HG02870 (cell line): ENCODE results near the gene XPR1.
"Not testable (repeated sequence)": the region's sequence is repeated elsewhere in the genome, so short reads cannot be mapped to it uniquely, and the experiment has no call there.

ENCODE experiments used
- ATAC-seq: cut with Tn5 transposase; IDR thresholded peaks from one replicate; pipeline ENCODE4 v1.9.1; 2021; ENCODE audit warnings: mild to moderate bottlenecking, moderate library complexity; ENCODE audit not compliant: unreplicated experiment

The XPR1 gene

GRCh38 chr1:180711260-180711659, 79.4 kb downstream of the XPR1 start:
- not testable (repeated sequence) for ATAC-seq

GRCh38 chr1:180720753-180721152, 88.9 kb downstream of the XPR1 start:
- ATAC-seq: no peak

GRCh38 chr1:180722586-180722985, 90.8 kb downstream of the XPR1 start:
- no peak for ATAC-seq

GRCh38 chr1:180724055-180724454, 92.2 kb downstream of the XPR1 start:
- ATAC-seq: no peak

GRCh38 chr1:180726024-180726423, 94.2 kb downstream of the XPR1 start:
- ATAC-seq: not testable (repeated sequence)

- ATAC-seq: not testable (repeated sequence)
These were observed 95.9 kb downstream of the XPR1 start for GRCh38 chr1:180727751-180728150.

GRCh38 chr1:180728472-180729106, 96.8 kb downstream of the XPR1 start:
- ATAC-seq: no peak

DNA sequence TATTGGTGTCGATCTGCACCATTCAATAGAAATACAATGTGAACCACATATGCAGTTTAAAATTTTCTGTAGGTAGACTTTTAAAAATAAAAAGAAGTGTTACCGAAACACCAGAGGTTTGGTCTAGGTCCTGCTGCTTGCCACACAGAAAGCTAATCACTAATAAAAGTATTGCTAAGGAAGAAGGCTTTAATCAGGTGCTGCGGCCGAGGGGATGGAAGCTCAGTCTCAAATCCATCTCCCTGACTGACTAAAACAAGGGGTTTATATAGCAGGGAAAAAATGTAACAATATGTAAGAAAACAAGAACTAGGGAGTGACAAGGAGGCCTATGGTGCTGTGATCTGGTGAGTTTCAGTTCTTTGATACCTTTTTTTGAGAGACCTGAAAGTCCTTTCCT, 99.3 kb downstream of the XPR1 start:
- no peak for ATAC-seq

- ATAC-seq: no peak
These were observed 101.0 kb downstream of the XPR1 start for GRCh38 chr1:180732866-180733265.

- no peak for ATAC-seq
These were observed 102.5 kb downstream of the XPR1 start for GRCh38 chr1:180734366-180734765.

DNA sequence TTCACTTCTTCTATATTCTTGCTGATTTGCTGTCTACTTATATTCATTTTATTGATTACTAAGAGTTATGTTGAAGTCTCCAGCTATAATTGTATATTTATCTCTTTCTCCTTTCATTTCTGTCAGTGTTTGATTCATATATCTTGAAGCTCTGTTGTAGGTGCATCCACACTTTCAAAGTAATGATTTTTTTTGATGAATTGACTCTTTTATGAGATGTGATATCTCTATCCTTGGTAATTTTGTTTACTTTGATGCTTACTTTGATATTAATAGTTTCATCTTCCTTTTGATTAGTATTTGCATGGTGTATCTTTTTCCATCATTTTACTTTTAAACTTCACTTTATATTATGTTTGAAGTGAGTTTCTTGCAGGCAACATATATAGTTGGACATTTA, 110.8 kb downstream of the XPR1 start:
- ATAC-seq: no peak

- ATAC-seq: no peak
These were observed 112.0 kb downstream of the XPR1 start for GRCh38 chr1:180743868-180744267.

- ATAC-seq: no peak
These were observed 113.3 kb downstream of the XPR1 start for GRCh38 chr1:180745098-180745497.

DNA sequence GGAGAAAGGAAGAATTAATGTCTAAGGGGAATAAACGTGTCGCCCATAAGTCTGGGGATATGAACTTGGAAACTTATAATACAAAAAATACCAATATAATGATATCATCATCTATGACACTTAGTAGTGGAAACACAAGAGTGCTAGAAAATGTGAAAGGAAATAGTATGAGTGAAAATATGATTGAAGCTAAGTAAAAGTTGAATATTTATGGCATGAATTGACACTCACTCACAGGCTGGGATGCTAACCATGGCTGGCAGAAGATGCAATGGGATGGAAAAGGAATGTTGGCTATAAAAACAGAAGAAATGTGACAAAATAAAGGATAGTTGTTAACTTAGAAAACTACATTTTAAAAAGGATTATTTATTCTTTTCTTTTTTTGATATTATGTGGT, 120.1 kb downstream of the XPR1 start:
- no peak for ATAC-seq

GRCh38 chr1:180754453-180754852, 122.6 kb downstream of the XPR1 start:
- ATAC-seq: no peak

DNA sequence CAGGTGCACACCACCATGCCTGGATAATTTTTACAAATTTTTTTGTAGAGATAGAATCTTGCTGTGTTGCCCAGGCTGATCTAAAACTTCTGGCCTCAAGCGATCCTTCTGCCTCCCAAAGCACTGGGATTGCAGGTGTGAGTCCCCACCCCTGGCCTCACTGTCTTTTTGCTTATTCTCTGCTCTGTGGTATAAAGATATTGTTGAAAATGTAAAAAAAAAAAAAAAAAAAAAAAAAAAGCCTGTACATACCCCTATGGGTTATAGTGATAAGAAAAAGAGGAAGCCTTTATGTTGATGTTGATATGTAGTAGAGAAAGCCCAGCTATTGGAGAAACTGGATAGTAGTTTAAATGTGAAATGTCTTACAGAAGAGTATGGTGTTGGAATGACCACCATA, 125.8 kb downstream of the XPR1 start:
- ATAC-seq: no peak

DNA sequence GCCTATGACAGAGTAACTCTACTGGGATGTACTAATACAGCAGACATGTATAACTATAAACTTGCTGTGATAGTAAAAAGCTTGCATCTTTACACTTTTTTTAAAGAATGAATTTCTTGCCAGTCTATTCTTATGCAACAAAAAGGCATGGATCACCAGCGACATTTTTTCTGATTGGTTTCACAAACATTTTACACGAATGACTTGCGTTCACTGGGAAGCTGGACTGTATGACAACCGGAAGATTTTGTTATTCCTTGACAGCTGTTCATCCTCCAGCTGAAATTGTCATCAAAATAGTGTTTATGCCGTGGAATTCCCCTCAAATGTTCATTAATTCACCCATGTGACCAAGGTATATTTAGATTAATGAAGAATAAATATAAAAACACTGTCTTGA, 131.0 kb downstream of the XPR1 start:
- ATAC-seq: no peak

DNA sequence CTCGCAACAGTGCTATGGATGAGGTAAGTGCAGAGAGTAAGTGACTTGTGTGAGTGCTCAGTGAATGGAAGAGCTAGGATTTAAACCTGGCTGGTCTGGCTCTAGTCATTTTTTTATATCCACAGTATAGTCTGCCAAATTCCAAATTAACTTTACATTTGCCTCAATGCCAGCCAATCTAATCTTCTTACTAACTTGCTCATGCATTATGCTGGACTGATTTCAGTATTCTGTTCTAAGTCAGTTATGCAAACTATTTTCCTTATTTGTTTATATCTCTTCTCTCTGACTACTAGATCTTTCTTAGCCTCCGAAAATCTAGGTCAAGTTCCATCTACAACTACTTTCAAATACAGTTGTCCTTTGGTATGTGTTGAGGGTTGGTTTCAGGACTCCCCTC, 133.3 kb downstream of the XPR1 start:
- ATAC-seq: no peak

DNA sequence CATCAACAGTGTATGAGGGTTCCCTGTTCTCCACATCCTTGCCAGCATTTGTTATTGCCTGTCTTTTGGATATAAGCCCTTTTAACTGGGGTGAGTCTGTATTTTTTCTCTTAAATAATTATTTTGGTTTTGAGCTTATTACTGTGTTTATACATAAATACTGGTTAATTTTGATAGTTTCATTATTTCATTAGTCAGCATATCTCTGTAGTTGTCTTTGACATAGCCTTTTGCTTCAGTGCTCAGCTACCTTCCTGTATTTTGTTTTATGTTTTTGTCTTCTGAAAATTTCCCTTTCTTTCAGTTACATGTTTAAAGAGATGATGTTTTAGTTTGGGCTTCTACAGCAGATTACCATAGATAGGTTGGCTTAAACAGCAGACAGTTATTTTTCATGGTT, 138.1 kb downstream of the XPR1 start:
- no peak for ATAC-seq

DNA sequence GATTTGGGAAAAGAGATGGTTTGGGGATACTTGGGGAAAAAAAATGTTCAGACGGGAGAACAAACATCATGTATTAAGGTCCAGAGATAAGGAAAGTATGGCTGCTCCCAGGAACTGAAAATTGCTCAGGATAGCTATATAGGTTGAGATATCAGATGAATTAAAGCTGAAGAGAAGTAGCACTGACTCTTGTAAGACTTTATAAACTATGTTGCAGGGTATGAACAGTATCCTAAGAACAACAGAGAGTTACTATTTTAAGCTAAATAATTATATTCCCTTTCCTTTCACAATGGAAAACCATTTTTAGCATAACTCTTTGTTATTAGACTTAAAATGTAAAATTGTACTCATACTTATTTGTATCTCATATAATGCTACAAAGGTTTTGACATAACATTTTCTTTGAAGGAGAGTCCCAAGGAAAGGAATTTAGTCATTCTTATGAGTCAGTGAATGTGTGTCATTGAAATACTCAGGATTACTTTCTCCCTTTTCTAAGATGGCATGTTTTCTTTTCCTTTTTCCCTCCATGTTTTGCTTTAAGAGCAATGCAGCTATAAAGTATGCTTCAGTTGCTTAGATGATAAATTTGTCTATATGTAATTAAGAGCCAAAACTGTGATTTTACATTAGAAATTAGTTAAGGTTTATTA, 141.5 kb downstream of the XPR1 start:
- ATAC-seq: no peak

DNA sequence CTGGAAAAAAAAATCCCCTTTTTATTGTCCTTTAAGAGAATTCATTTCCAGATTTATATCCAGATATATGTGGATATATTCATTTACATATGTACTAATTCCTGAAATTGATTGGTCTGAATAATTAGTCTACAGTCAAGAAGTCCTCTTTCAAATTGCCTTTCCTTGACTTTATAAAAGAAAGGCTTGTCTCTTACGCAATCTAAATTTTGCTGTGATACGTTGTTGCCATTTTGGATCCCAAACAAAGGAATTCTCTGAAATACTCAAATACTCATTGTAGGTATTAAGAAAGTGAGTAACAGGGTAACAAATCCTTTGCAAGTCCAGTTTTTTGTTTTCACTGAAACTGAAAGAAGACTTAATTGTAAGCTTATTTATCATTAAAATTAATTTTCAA, 144.0 kb downstream of the XPR1 start:
- no peak for ATAC-seq

GRCh38 chr1:180777072-180777689, 145.4 kb downstream of the XPR1 start:
- no peak for ATAC-seq
